Endothelial cell (in vitro differentiated cells): ENCODE results near the gene FADD. TPM values are rescaled to one million over a fixed set of nuclear protein-coding genes. Genes with fewer than 3 reads are reported as not detected.
"Not testable (repeated sequence)": the region's sequence is repeated elsewhere in the genome, so short reads cannot be mapped to it uniquely, and the experiment has no call there.

Experiments used
- DNase-seq: peaks from one replicate; pipeline ENCODE4 v3.0.0; 2021; ENCODE audit warnings: low spot score
- H3K27ac Mint-ChIP-seq: one replicate; pipeline ENCODE4 v1.8.0; 2021; ENCODE audit warnings: mixed read lengths, inconsistent platforms; ENCODE audit not compliant: unreplicated experiment
- H3K27me3 Mint-ChIP-seq: one replicate; pipeline ENCODE4 v1.8.0; 2021; ENCODE audit warnings: mild to moderate bottlenecking, moderate library complexity, mixed read lengths, inconsistent platforms; ENCODE audit not compliant: unreplicated experiment
- H3K36me3 Mint-ChIP-seq: one replicate; pipeline ENCODE4 v1.8.0; 2021; ENCODE audit warnings: mild to moderate bottlenecking, low read depth, mixed read lengths, inconsistent platforms; ENCODE audit not compliant: unreplicated experiment
- H3K4me1 Mint-ChIP-seq: one replicate; pipeline ENCODE4 v1.8.0; 2021; ENCODE audit warnings: mild to moderate bottlenecking, mixed read lengths, inconsistent platforms; ENCODE audit not compliant: unreplicated experiment
- H3K4me3 Mint-ChIP-seq: one replicate; pipeline ENCODE4 v1.8.0; 2021; ENCODE audit warnings: mild to moderate bottlenecking, mixed read lengths, inconsistent platforms; ENCODE audit not compliant: unreplicated experiment
- H3K9me3 Mint-ChIP-seq: one replicate; pipeline ENCODE4 v1.8.0; 2021; ENCODE audit warnings: mixed read lengths, inconsistent platforms; ENCODE audit not compliant: unreplicated experiment
- total RNA-seq: library from RNA; stranded (reverse); fragmentation: NEBNext Ultra II Directional; extraction: Animal tissue kit (Norgen Biotek cat#: 25700); gene quantifications from one replicate; pipeline ENCODE4 v1.2.1, GENCODE V29; 2021; ENCODE audit not compliant: unreplicated experiment
- TF ChIP-seq, protein P1 (sequence below): fragments of 200-600 bp; sonication (generic); IDR thresholded peaks from one replicate; pipeline ENCODE4 v1.5.0; 2021; ENCODE audit warnings: antibody characterized with exemption; ENCODE audit not compliant: unreplicated experiment

FADD gene
- total RNA-seq, 1 donor from 2014 or later = 30.3 TPM

DNA sequence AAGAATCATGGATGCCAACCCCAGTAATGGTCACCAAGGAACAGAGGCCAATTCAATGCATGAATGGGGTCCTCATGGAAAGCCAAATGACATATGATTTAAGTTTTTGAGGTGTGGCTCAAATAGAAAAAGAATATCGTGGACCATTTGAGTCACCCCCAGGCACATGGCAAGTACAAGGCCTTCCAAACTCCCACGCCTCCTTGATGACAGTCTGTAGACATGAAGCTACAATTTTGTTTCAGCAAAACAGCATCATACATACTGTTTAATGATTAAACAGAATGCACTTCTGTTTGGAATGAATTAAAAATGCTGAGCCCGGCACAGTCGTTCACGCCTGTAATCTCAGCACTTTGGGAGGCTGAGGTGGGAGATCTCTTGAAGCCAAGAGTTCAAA lies 7.4 kb downstream of the FADD start:
- TF ChIP-seq, protein P1, sequence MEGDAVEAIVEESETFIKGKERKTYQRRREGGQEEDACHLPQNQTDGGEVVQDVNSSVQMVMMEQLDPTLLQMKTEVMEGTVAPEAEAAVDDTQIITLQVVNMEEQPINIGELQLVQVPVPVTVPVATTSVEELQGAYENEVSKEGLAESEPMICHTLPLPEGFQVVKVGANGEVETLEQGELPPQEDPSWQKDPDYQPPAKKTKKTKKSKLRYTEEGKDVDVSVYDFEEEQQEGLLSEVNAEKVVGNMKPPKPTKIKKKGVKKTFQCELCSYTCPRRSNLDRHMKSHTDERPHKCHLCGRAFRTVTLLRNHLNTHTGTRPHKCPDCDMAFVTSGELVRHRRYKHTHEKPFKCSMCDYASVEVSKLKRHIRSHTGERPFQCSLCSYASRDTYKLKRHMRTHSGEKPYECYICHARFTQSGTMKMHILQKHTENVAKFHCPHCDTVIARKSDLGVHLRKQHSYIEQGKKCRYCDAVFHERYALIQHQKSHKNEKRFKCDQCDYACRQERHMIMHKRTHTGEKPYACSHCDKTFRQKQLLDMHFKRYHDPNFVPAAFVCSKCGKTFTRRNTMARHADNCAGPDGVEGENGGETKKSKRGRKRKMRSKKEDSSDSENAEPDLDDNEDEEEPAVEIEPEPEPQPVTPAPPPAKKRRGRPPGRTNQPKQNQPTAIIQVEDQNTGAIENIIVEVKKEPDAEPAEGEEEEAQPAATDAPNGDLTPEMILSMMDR = no peak
- Mint-ChIP-seq H3K36me3 (peaks cover 12% of the 10 kb centered on the region), H3K4me3 (no peak overlapping the region), H3K9me3 (no peaks in the 10 kb centered on the region), H3K27me3 (no peaks in the 10 kb centered on the region), H3K4me1 (peaks cover 4% of the 10 kb centered on the region), H3K27ac (no peak overlapping the region)
- no peak for DNase-seq

DNA sequence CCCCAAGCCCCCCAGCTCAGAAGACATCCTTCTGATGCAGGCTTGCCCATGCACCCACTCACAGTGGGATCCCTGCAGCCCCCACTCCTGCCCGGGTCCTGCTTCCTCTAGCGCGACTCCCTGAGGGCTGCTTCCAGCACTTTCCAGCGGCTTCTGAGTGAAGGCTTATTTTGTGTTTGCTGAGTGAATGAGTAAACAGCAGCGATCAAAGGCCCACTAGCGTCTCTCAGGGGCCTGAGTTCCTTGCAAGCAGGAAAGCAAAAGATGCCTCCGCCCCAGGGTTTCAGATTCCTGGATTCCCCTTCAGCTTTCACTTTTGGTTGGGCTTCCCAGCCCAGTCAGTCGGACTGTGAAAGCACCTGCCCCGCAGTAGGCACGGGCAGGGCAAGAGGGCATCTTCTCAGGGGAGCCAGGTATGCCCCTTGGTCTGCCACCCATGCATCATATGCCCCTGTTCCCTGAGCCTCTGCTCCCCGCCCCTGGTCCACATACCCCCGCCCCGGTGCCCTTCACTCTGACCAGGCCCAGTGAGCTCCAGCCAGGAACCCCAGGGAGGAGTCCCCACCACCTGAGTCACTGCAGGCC lies 9.2 kb downstream of the FADD start:
- Mint-ChIP-seq H3K4me3 (no peak overlapping the region), H3K36me3 (peaks cover 7% of the 10 kb centered on the region), H3K4me1 (peaks cover 3% of the 10 kb centered on the region), H3K27ac (no peak overlapping the region), H3K27me3 (no peaks in the 10 kb centered on the region), H3K9me3 (no peaks in the 10 kb centered on the region)
- TF ChIP-seq, protein P1 = no peak
- no peak for DNase-seq

DNA sequence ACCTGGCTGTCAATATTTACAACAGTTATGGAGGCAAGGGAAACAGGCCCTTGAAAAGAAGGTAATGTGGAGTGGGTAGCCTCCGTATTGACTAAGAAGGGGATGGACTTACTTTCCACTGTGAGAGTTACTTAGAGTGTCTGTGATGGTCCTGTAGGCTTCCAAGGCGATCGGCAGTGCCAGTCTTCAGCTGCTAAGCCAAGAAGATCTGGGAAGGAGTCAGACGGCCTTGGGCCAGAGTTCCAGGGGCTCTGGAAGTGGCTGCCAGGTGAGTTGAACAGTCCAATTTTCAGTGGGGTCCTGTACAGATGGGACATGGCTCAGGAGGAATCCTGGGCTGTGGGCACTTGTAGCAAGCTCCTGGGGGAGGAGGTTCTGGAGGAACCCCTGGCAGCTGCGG lies 14.3 kb downstream of the FADD start:
- H3K27me3 Mint-ChIP-seq, H3K27ac Mint-ChIP-seq, H3K9me3 Mint-ChIP-seq, H3K36me3 Mint-ChIP-seq, H3K4me1 Mint-ChIP-seq, DNase-seq, H3K4me3 Mint-ChIP-seq: not testable (repeated sequence)

DNA sequence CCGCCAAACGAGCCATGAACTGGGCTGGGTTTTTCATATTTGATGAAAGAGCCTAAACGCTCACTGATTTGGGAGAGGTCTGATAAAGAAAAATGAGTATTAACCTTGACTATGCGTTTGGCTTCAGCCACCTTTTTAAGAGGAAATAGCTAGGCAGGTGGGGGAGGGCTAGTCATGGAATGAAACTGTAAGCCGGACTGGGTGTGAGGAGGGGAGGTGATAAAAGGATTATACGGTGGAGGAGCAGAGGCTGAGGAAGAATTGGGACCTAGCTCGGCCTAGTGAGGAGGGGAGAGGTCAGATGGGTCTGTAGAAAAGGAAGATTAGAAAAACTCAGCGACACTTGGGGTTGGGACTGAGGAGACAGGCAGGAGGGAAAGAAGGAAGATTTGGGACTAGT lies 15.0 kb downstream of the FADD start:
- H3K4me1 Mint-ChIP-seq, H3K27me3 Mint-ChIP-seq, DNase-seq, H3K9me3 Mint-ChIP-seq, H3K4me3 Mint-ChIP-seq, H3K27ac Mint-ChIP-seq, H3K36me3 Mint-ChIP-seq: not testable (repeated sequence)

DNA sequence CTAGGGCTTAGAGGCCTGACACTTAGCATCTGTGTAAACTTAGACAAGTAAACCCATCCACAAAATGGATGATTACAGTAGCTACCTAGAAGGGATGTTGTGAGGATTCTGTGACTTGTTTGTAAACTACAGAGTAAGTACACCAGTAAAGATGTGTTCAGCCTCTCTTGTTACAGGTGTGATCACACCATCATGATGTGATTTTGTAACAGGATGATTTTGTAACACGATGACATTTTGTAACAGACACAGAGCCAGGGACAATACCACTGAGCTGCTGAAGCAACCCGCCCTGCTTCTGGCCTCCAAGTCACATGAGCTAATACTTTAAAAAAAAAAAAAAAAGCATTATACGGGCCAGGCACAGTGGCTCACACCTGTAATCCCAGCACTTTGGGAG lies 17.0 kb downstream of the FADD start:
- H3K36me3 Mint-ChIP-seq = no peaks in the 10 kb centered on the region
- H3K27me3 Mint-ChIP-seq = peaks cover 4% of the 10 kb centered on the region
- no peaks in the 10 kb centered on the region for H3K9me3 Mint-ChIP-seq
- H3K4me1 Mint-ChIP-seq = peaks cover 4% of the 10 kb centered on the region
- no peak overlapping the region for H3K27ac Mint-ChIP-seq
- no peak overlapping the region for H3K4me3 Mint-ChIP-seq
- TF ChIP-seq, protein P1 = no peak
- no peak for DNase-seq

DNA sequence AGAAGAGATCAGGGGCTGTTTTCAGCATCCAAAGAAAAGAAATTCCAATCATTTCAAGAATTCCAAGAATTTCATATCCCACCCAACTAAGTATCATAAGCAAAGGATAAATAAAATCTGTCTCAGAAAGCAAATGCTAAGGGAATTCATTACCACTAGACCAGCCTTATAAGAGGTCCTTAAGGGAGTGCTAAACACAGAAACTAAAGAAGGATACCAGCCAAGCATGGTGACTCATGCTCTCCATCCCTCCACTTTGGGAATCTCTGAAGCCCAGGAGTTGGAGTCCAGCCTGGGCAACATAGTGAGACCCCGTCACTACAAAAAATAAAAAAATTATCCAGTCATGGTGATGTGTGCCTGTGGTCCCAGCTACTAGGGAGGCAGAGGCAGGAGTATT lies 17.8 kb downstream of the FADD start:
- no peaks in the 10 kb centered on the region for H3K9me3 Mint-ChIP-seq
- DNase-seq = no peak
- H3K27me3 Mint-ChIP-seq = peaks cover 4% of the 10 kb centered on the region
- H3K36me3 Mint-ChIP-seq = no peaks in the 10 kb centered on the region
- no peak overlapping the region for H3K27ac Mint-ChIP-seq
- H3K4me3 Mint-ChIP-seq = no peak overlapping the region
- H3K4me1 Mint-ChIP-seq = peaks cover 4% of the 10 kb centered on the region
- TF ChIP-seq, protein P1 = no peak
